ENCODE measurements around the gene CARD10.

DNA sequence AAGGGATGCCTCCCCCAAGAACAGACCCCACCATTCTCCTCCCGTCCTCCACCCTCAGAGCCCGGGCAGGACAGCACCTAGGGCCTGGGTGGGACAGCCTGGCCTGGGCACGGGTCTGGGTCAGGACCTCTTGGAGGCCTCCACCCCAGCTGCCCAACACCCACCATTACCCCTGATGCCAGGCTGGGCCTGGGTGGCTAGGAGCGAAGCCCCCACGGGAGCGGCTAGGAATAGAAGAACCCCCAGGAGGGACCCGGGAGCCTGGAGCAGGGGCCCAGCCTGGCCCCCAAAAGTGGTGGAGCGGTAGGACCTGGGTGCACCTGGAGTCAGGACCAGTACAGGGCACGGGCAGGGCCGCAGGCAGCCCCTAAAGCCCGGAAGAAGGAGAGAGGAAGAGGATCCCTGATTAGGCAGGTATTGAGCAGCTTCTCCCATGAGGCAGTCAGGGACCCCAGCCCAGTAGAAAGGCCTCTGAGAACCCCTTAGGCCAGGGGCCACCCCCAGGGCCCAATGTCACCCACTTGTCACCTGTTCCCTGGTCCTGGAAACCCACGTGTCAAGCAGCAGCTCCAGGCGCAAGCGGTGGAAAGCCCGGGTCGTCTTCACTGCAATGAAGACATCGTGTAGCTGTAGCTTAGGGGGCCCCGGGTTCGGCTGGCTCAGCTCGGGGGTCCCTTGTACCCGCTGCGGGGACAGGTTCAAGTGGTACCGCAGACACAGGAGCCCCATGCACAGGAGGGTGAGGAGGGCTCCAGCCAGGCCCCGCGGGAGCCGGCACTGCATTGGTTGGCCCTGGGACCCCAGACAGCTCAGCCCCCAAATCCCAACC lies 33.6 kb downstream of the CARD10 start:
- TF ChIP-seq, protein P1, sequence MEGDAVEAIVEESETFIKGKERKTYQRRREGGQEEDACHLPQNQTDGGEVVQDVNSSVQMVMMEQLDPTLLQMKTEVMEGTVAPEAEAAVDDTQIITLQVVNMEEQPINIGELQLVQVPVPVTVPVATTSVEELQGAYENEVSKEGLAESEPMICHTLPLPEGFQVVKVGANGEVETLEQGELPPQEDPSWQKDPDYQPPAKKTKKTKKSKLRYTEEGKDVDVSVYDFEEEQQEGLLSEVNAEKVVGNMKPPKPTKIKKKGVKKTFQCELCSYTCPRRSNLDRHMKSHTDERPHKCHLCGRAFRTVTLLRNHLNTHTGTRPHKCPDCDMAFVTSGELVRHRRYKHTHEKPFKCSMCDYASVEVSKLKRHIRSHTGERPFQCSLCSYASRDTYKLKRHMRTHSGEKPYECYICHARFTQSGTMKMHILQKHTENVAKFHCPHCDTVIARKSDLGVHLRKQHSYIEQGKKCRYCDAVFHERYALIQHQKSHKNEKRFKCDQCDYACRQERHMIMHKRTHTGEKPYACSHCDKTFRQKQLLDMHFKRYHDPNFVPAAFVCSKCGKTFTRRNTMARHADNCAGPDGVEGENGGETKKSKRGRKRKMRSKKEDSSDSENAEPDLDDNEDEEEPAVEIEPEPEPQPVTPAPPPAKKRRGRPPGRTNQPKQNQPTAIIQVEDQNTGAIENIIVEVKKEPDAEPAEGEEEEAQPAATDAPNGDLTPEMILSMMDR (IDR thresholded peaks at IDR 0.05), result no peak
- no peak for TF ChIP-seq POLR2A (IDR thresholded peaks at IDR 0.05)

Data from esophagus squamous epithelium (tissue), 4 donors.